SH-SY5Y (cell line): Measurements from ENCODE around the gene UBE2S.

Experiments
- GATA2 ChIP-seq: IDR thresholded peaks from 2 replicates; pipeline ENCODE4 v1.6.1; 2011; ENCODE audit warnings: mild to moderate bottlenecking, low read depth, low read length
- GATA3 ChIP-seq: IDR thresholded peaks from 2 replicates; pipeline ENCODE4 v1.6.1; 2011; ENCODE audit warnings: low read depth, mild to moderate bottlenecking, low read length, moderate library complexity

UBE2S gene

GRCh38 chr19:55443824-55444480, 36.4 kb upstream of the UBE2S start:
- TF ChIP-seq GATA3 (no peak), GATA2 (no peak)

- TF ChIP-seq GATA3 (no peak), GATA2 (no peak)
Measured at GRCh38 chr19:55443045-55443823, 35.6 kb upstream of the UBE2S start, which contains the start of gene SHISA7. SHISA7 (minus strand) TSS chr19:55443300; CDS start chr19:55442863, 437 bp downstream.

- no peak for TF ChIP-seq GATA3
- no peak for TF ChIP-seq GATA2
Measured at GRCh38 chr19:55442372-55442961, 34.9 kb upstream of the UBE2S start.

GRCh38 chr19:55441692-55442321, 34.2 kb upstream of the UBE2S start:
- TF ChIP-seq GATA2 (no peak), GATA3 (no peak)

GRCh38 chr19:55441319-55441691, 33.7 kb upstream of the UBE2S start:
- TF ChIP-seq GATA2: no peak
- TF ChIP-seq GATA3: no peak

- TF ChIP-seq GATA2: no peak
- no peak for TF ChIP-seq GATA3
Measured at GRCh38 chr19:55440411-55441105, 33.0 kb upstream of the UBE2S start.

- no peak for TF ChIP-seq GATA2
- TF ChIP-seq GATA3: no peak
Measured at GRCh38 chr19:55439052-55439451, 31.5 kb upstream of the UBE2S start.

GRCh38 chr19:55437410-55437809, 29.8 kb upstream of the UBE2S start:
- TF ChIP-seq GATA3 (no peak), GATA2 (no peak)

- TF ChIP-seq GATA2 (no peak), GATA3 (no peak)
Measured at GRCh38 chr19:55436847-55437246, 29.3 kb upstream of the UBE2S start.

GRCh38 chr19:55435020-55435419, 27.4 kb upstream of the UBE2S start:
- no peak for TF ChIP-seq GATA3
- no peak for TF ChIP-seq GATA2

GRCh38 chr19:55434356-55434919, 26.9 kb upstream of the UBE2S start:
- TF ChIP-seq GATA3 (no peak), GATA2 (no peak)

- no peak for TF ChIP-seq GATA3
- TF ChIP-seq GATA2: no peak
Measured at GRCh38 chr19:55433292-55433691, 25.7 kb upstream of the UBE2S start.

- TF ChIP-seq GATA3 (no peak), GATA2 (no peak)
Measured at GRCh38 chr19:55432241-55432959, 24.8 kb upstream of the UBE2S start.

GRCh38 chr19:55431183-55431582, 23.6 kb upstream of the UBE2S start:
- no peak for TF ChIP-seq GATA2
- TF ChIP-seq GATA3: no peak
